ENCODE data around the gene RTCB.

RTCB gene

GRCh38 chr22:32389685-32390084 is 22.4 kb downstream of the RTCB start:
- no peak overlapping the region for H3K9ac ChIP-seq (ENCODE audit: low read length)
- H3K79me1 ChIP-seq (ENCODE audit: low read length), result no peaks in the 10 kb centered on the region
- H3K4ac ChIP-seq (ENCODE audit: low read depth, low read length), result no peak overlapping the region
- no peak overlapping the region for H2BK120ac ChIP-seq (ENCODE audit: insufficient read depth, low read length, poor library complexity)
- H3K79me2 ChIP-seq (ENCODE audit: control insufficient read depth, insufficient read depth, low read length, poor library complexity), result no peaks in the 10 kb centered on the region
- H4K12ac ChIP-seq (ENCODE audit: low read depth, low read length), result no peak overlapping the region
- H2BK12ac ChIP-seq (ENCODE audit: low read length), result no peak overlapping the region
- no peak overlapping the region for H3K14ac ChIP-seq (ENCODE audit: low read length)
- H3K27me3 ChIP-seq (ENCODE audit: insufficient read depth, low read length), result no peaks in the 10 kb centered on the region
- H3K27ac ChIP-seq (ENCODE audit: low read depth, low read length), result no peak overlapping the region
- no peak overlapping the region for H2BK5ac ChIP-seq (ENCODE audit: low read depth, low read length, poor library complexity)
- H3K36me3 ChIP-seq (ENCODE audit: control insufficient read depth in 1 of 2, insufficient read depth in 2 of 2, low read length in 2 of 2), result peaks cover 23 to 58% of the 10 kb centered on the region in 2 experiments
- WGBS (ENCODE audit: extremely low coverage, insufficient coverage, insufficient read length), result no CpG with 5 or more reads among the region's 4 CpGs
- no peak overlapping the region for H3K18ac ChIP-seq (ENCODE audit: low read length)
- H2AK5ac ChIP-seq (ENCODE audit: low read length), result no peak overlapping the region
- H4K91ac ChIP-seq (ENCODE audit: low read depth, low read length), result no peak overlapping the region
- no peak overlapping the region for H4K8ac ChIP-seq (ENCODE audit: low read depth, low read length)
- H3K9me3 ChIP-seq (ENCODE audit: insufficient read depth, low read depth, low read length), result no peaks in the 10 kb centered on the region
- H3K4me2 ChIP-seq (ENCODE audit: low read length), result no peak overlapping the region
- no peak overlapping the region for H2AFZ ChIP-seq (ENCODE audit: insufficient read depth, low read length, poor library complexity)
- H3K23ac ChIP-seq (ENCODE audit: low read length), result no peak overlapping the region
- H3K4me1 ChIP-seq (ENCODE audit: control insufficient read depth in 1 of 2, insufficient read depth in 2 of 2, low read length in 2 of 2), result no peaks in the 10 kb centered on the region
- peak in 1 of 2 donors; percentile 14 for DNase-seq
- H3K4me3 ChIP-seq (ENCODE audit: low read depth, low read length), result no peak overlapping the region

DNA sequence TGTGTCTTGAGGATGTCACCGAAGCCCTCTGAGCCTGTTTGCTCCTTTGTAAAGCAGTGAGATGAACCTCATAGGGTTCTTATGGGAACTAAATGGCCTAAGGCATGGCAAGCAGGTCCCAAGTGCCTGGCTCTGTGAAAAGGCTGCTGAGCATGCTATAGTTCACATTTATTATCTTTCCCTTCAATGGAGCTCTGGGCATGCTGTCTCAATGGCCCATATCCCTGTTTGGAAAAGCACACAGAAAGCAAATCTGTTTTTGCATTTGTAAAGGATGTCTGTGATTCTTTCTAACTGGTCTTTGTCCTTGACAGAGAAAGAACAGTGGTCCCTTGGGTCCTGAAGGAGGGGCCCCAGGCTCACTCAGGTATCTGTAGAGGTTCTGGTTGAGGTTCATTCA is 26.4 kb downstream of the RTCB start:
- H3K9ac ChIP-seq (ENCODE audit: low read length), result no peak overlapping the region
- no peak overlapping the region for H2AFZ ChIP-seq (ENCODE audit: insufficient read depth, low read length, poor library complexity)
- H3K36me3 ChIP-seq (ENCODE audit: control insufficient read depth in 1 of 2, insufficient read depth in 2 of 2, low read length in 2 of 2), result peaks cover 11 to 34% of the 10 kb centered on the region in 2 experiments
- H2BK5ac ChIP-seq (ENCODE audit: low read depth, low read length, poor library complexity), result no peak overlapping the region
- no peak overlapping the region for H2AK5ac ChIP-seq (ENCODE audit: low read length)
- H3K79me1 ChIP-seq (ENCODE audit: low read length), result no peaks in the 10 kb centered on the region
- no peak overlapping the region for H2BK120ac ChIP-seq (ENCODE audit: insufficient read depth, low read length, poor library complexity)
- no peak overlapping the region for H4K12ac ChIP-seq (ENCODE audit: low read depth, low read length)
- H3K4me3 ChIP-seq (ENCODE audit: low read depth, low read length), result no peak overlapping the region
- H3K9me3 ChIP-seq (ENCODE audit: insufficient read depth, low read depth, low read length), result no peaks in the 10 kb centered on the region
- no peak overlapping the region for H4K8ac ChIP-seq (ENCODE audit: low read depth, low read length)
- no peak for DNase-seq
- H3K27ac ChIP-seq (ENCODE audit: low read depth, low read length), result no peak overlapping the region
- no peak overlapping the region for H3K23ac ChIP-seq (ENCODE audit: low read length)
- H3K27me3 ChIP-seq (ENCODE audit: insufficient read depth, low read length), result no peaks in the 10 kb centered on the region
- H3K4me2 ChIP-seq (ENCODE audit: low read length), result no peak overlapping the region
- no peak overlapping the region for H3K18ac ChIP-seq (ENCODE audit: low read length)
- H3K79me2 ChIP-seq (ENCODE audit: control insufficient read depth, insufficient read depth, low read length, poor library complexity), result no peaks in the 10 kb centered on the region
- H3K4me1 ChIP-seq (ENCODE audit: control insufficient read depth in 1 of 2, insufficient read depth in 2 of 2, low read length in 2 of 2), result no peaks in the 10 kb centered on the region
- no peak overlapping the region for H4K91ac ChIP-seq (ENCODE audit: low read depth, low read length)
- no CpG with 5 or more reads among the region's 1 CpG for WGBS (ENCODE audit: extremely low coverage, insufficient coverage, insufficient read length)
- no peak overlapping the region for H3K4ac ChIP-seq (ENCODE audit: low read depth, low read length)
- H2BK12ac ChIP-seq (ENCODE audit: low read length), result no peak overlapping the region
- no peak overlapping the region for H3K14ac ChIP-seq (ENCODE audit: low read length)

- Histone ChIP-seq H3K79me1 (ENCODE audit: low read length) (no peaks in the 10 kb centered on the region), H3K4me3 (ENCODE audit: low read depth, low read length) (no peak overlapping the region), H2AK5ac (ENCODE audit: low read length) (no peak overlapping the region), H2BK5ac (ENCODE audit: low read depth, low read length, poor library complexity) (no peak overlapping the region), H3K27me3 (ENCODE audit: insufficient read depth, low read length) (no peaks in the 10 kb centered on the region), H3K14ac (ENCODE audit: low read length) (no peak overlapping the region), H2AFZ (ENCODE audit: insufficient read depth, low read length, poor library complexity) (no peak overlapping the region), H3K4me1 (ENCODE audit: control insufficient read depth in 1 of 2, insufficient read depth in 2 of 2, low read length in 2 of 2) (no peaks in the 10 kb centered on the region), H3K4ac (ENCODE audit: low read depth, low read length) (no peak overlapping the region), H3K4me2 (ENCODE audit: low read length) (no peak overlapping the region), H3K9ac (ENCODE audit: low read length) (no peak overlapping the region), H4K12ac (ENCODE audit: low read depth, low read length) (no peak overlapping the region), H3K23ac (ENCODE audit: low read length) (no peak overlapping the region), H3K36me3 (ENCODE audit: control insufficient read depth in 1 of 2, insufficient read depth in 2 of 2, low read length in 2 of 2) (peaks cover 4 to 6% of the 10 kb centered on the region in 2 experiments), H3K18ac (ENCODE audit: low read length) (no peak overlapping the region), H4K91ac (ENCODE audit: low read depth, low read length) (no peak overlapping the region), H3K9me3 (ENCODE audit: insufficient read depth, low read depth, low read length) (no peaks in the 10 kb centered on the region), H4K8ac (ENCODE audit: low read depth, low read length) (no peak overlapping the region), H3K27ac (ENCODE audit: low read depth, low read length) (no peak overlapping the region), H2BK12ac (ENCODE audit: low read length) (no peak overlapping the region), H2BK120ac (ENCODE audit: insufficient read depth, low read length, poor library complexity) (no peak overlapping the region), H3K79me2 (ENCODE audit: control insufficient read depth, insufficient read depth, low read length, poor library complexity) (no peaks in the 10 kb centered on the region)
- DNase-seq, result no peak
- WGBS (ENCODE audit: extremely low coverage, insufficient coverage, insufficient read length), result no CpG with 5 or more reads among the region's 5 CpGs
Measured at GRCh38 chr22:32380991-32381390, 31.1 kb downstream of the RTCB start.

GRCh38 chr22:32378707-32379272 is 33.3 kb downstream of the RTCB start:
- Histone ChIP-seq H2AK5ac (ENCODE audit: low read length) (no peak overlapping the region), H4K91ac (ENCODE audit: low read depth, low read length) (no peak overlapping the region), H3K79me2 (ENCODE audit: control insufficient read depth, insufficient read depth, low read length, poor library complexity) (no peaks in the 10 kb centered on the region), H3K23ac (ENCODE audit: low read length) (no peak overlapping the region), H2BK12ac (ENCODE audit: low read length) (no peak overlapping the region), H3K4ac (ENCODE audit: low read depth, low read length) (no peak overlapping the region), H3K4me2 (ENCODE audit: low read length) (no peak overlapping the region), H3K14ac (ENCODE audit: low read length) (no peak overlapping the region), H3K27ac (ENCODE audit: low read depth, low read length) (no peak overlapping the region), H2BK5ac (ENCODE audit: low read depth, low read length, poor library complexity) (no peak overlapping the region), H3K9me3 (ENCODE audit: insufficient read depth, low read depth, low read length) (no peaks in the 10 kb centered on the region), H3K79me1 (ENCODE audit: low read length) (no peaks in the 10 kb centered on the region), H2BK120ac (ENCODE audit: insufficient read depth, low read length, poor library complexity) (no peak overlapping the region), H4K12ac (ENCODE audit: low read depth, low read length) (no peak overlapping the region), H3K27me3 (ENCODE audit: insufficient read depth, low read length) (no peaks in the 10 kb centered on the region), H3K36me3 (ENCODE audit: control insufficient read depth in 1 of 2, insufficient read depth in 2 of 2, low read length in 2 of 2) (no peaks in the 10 kb centered on the region), H4K8ac (ENCODE audit: low read depth, low read length) (no peak overlapping the region), H3K4me1 (ENCODE audit: control insufficient read depth in 1 of 2, insufficient read depth in 2 of 2, low read length in 2 of 2) (no peaks in the 10 kb centered on the region), H3K18ac (ENCODE audit: low read length) (no peak overlapping the region), H2AFZ (ENCODE audit: insufficient read depth, low read length, poor library complexity) (no peak overlapping the region), H3K4me3 (ENCODE audit: low read depth, low read length) (no peak overlapping the region), H3K9ac (ENCODE audit: low read length) (no peak overlapping the region)
- peak; percentile 1 to 25 for DNase-seq
- WGBS (ENCODE audit: extremely low coverage, insufficient coverage, insufficient read length), result no CpG with 5 or more reads among the region's 4 CpGs
